K562 (cell line): ENCODE measurements around the gene POLR3H. TPM values are rescaled to one million over a fixed set of nuclear protein-coding genes. Genes with fewer than 3 reads are reported as not detected.

ENCODE experiments used
- DIDO1 ChIP-seq: fragments of 450-650 bp; IDR thresholded peaks from 2 replicates; pipeline ENCODE4 v1.6.1; 2016; ENCODE audit warnings: low read depth, missing biosample characterization, missing genetic modification characterization
- E2F4 ChIP-seq: sonication (generic); formaldehyde crosslinking; IDR thresholded peaks from 2 replicates; pipeline ENCODE4 v1.8.0; 2022; ENCODE audit warnings: mild to moderate bottlenecking, low read depth, missing genetic modification reagents
- ETS2 ChIP-seq: IDR thresholded peaks from 2 replicates; pipeline ENCODE4 v1.6.1; 2016; ENCODE audit warnings: borderline replicate concordance, missing genetic modification characterization, mild to moderate bottlenecking, moderate library complexity, missing compliant biosample characterization; ENCODE audit not compliant: poor library complexity, severe bottlenecking
- HMGN3 ChIP-seq: IDR thresholded peaks from 2 replicates; pipeline ENCODE4 v1.6.1; 2011; ENCODE audit warnings: borderline replicate concordance, low read depth, mild to moderate bottlenecking, mixed read lengths, low read length; ENCODE audit not compliant: insufficient read length; ENCODE audit errors: extremely low read depth
- KDM1A ChIP-seq, 2 experiments: fragments of 450-650 bp; IDR thresholded peaks; 2 replicates each; pipeline ENCODE4 v1.6.1; 2016; ENCODE audit warnings: mild to moderate bottlenecking in 2 of 2
- L3MBTL2 ChIP-seq: fragments of 450-650 bp; IDR thresholded peaks from 2 replicates; pipeline ENCODE4 v1.6.1; 2016; ENCODE audit warnings: mild to moderate bottlenecking, moderate library complexity
- MTA2 ChIP-seq: fragments of 450-650 bp; IDR thresholded peaks from 2 replicates; pipeline ENCODE4 v1.6.1; 2016; ENCODE audit warnings: low read depth
- NCOR1 ChIP-seq: fragments of 450-650 bp; IDR thresholded peaks from 2 replicates; pipeline ENCODE4 v1.6.1; 2016; ENCODE audit warnings: mild to moderate bottlenecking, moderate library complexity
- NFIC ChIP-seq: fragments of 450-650 bp; IDR thresholded peaks from 2 replicates; pipeline ENCODE4 v1.6.1; 2017; ENCODE audit warnings: mild to moderate bottlenecking, inconsistent platforms
- NONO ChIP-seq, 2 experiments: fragments of 200-400 bp in 1 of 2; fragments of 450-650 bp in 1 of 2; formaldehyde crosslinking in 1 of 2; IDR thresholded peaks; 2 replicates each; pipeline ENCODE4 v1.6.1; 2017; ENCODE audit warnings: low read depth in 2 of 2, mild to moderate bottlenecking in 2 of 2, moderate library complexity in 2 of 2, low read length in 1 of 2
- POLR2AphosphoS5 ChIP-seq: IDR thresholded peaks from 2 replicates; pipeline ENCODE4 v1.6.1; 2011; ENCODE audit warnings: mild to moderate bottlenecking, low read depth, low read length, moderate library complexity; ENCODE audit not compliant: control insufficient read depth, insufficient read depth
- POLR3G ChIP-seq: IDR thresholded peaks from 2 replicates; pipeline ENCODE4 v1.6.1; 2011; ENCODE audit not compliant: insufficient read length, insufficient replicate concordance; ENCODE audit errors: extremely low read depth
- PPARD ChIP-seq: fragments of 250-450 bp; sonication (Bioruptor Pico); IDR thresholded peaks from 2 replicates; pipeline ENCODE4 v1.8.0; 2022; ENCODE audit warnings: inconsistent platforms, mild to moderate bottlenecking, moderate library complexity
- PURB ChIP-seq: sonication (generic); formaldehyde crosslinking; IDR thresholded peaks from 2 replicates; pipeline ENCODE4 v1.9.0; 2021; ENCODE audit warnings: low read depth, mild to moderate bottlenecking, missing genetic modification reagents
- SNAPC5 ChIP-seq: fragments of 250-450 bp; sonication (Bioruptor Pico); IDR thresholded peaks from 2 replicates; pipeline ENCODE4 v1.8.0; 2021; ENCODE audit warnings: moderate library complexity, mild to moderate bottlenecking, inconsistent platforms
- SNIP1 ChIP-seq: fragments of 450-650 bp; IDR thresholded peaks from 2 replicates; pipeline ENCODE4 v1.7.1; 2017; ENCODE audit warnings: low read depth, mild to moderate bottlenecking
- TOE1 ChIP-seq, 2 experiments: fragments of 450-650 bp in 1 of 2; sonication (generic) in 1 of 2; formaldehyde crosslinking in 1 of 2; IDR thresholded peaks; 2 replicates each; pipeline versions ENCODE4 v1.7.1 to v1.8.0; 2016 to 2022; ENCODE audit warnings: borderline replicate concordance in 2 of 2, mild to moderate bottlenecking in 2 of 2, antibody characterized with exemption in 1 of 2, inconsistent platforms in 1 of 2, low read depth in 1 of 2, missing genetic modification reagents in 1 of 2, moderate library complexity in 1 of 2
- TRIM28 ChIP-seq: fragments of 450-650 bp; IDR thresholded peaks from 2 replicates; pipeline ENCODE4 v1.6.1; 2017
- TSC22D4 ChIP-seq: fragments of 450-650 bp; IDR thresholded peaks from 2 replicates; pipeline ENCODE4 v1.6.1; 2016; ENCODE audit warnings: missing genetic modification characterization, missing biosample characterization, control low read depth
- YBX1 ChIP-seq: fragments of 450-650 bp; IDR thresholded peaks from 2 replicates; pipeline ENCODE4 v1.7.1; 2016; ENCODE audit warnings: mild to moderate bottlenecking
- ZNF764 ChIP-seq: fragments of 250-450 bp; sonication (Bioruptor Pico); IDR thresholded peaks from 2 replicates; pipeline ENCODE4 v1.4.0; 2020; ENCODE audit warnings: low read depth, mild to moderate bottlenecking, moderate library complexity
- ZNF77 ChIP-seq: fragments of 250-450 bp; sonication (Bioruptor Pico); IDR thresholded peaks from 2 replicates; pipeline ENCODE4 v1.5.0; 2020
- polyA plus RNA-seq, 8 experiments: library from polyadenylated mRNA; depleted of rRNA in 4 of 8; stranded (reverse) in 5 of 8; unstranded in 3 of 8; fragments of >200 nt; fragmentation: Nextera tagmentation in 2 of 8; fragmentation: Illumina TruSeq in 1 of 8; extraction: Ambion mirVana in 2 of 8; extraction: Trizol in 1 of 8; gene quantifications; 2 replicates each; pipeline versions ENCODE4 v1.2.1 to v1.2.3, GENCODE V29; 2011 to 2014; ENCODE audit warnings: inconsistent platforms in 1 of 8, missing spikeins in 1 of 8
- total RNA-seq, 7 experiments: library from RNA; depleted of rRNA in 6 of 7; stranded (reverse); fragments of >200 nt in 6 of 7; fragmentation: Illumina TruSeq in 2 of 7; extraction: Trizol in 2 of 7; gene quantifications; 2 replicates each; pipeline versions ENCODE4 v1.2.1 to v1.2.3, GENCODE V29; 2011 to 2021; ENCODE audit warnings: low replicate concordance in 1 of 7
- TF ChIP-seq, protein P1 (sequence below): fragments of 450-650 bp; IDR thresholded peaks from 2 replicates; pipeline ENCODE4 v1.6.1; 2016
- TF ChIP-seq, protein P2 (sequence below): fragments of 200-400 bp; formaldehyde crosslinking; IDR thresholded peaks from 2 replicates; pipeline ENCODE4 v1.6.1; 2017; ENCODE audit warnings: mild to moderate bottlenecking, low read depth, low read length, moderate library complexity

Gene POLR3H
- total and polyA plus RNA-seq, 9 of the 15 experiments (the other 6 are each of a cell fraction or from before 2014, with no cell fraction given) = 5.3 to 48.4 (median 22.2) TPM

- TF ChIP-seq TRIM28 (no peak), PURB (CRISPR knock-in tag) (no peak), ETS2 (tag) (no peak), KDM1A (IDR thresholded peaks at IDR 0.05) (peak in 1 of 2 experiments; percentile 32; a peak in 1 of 4 replicates), POLR3G (no peak), POLR2AphosphoS5 (peak; percentile 70; the same call in 1 of the 2 replicates), DIDO1 (tag) (no peak), L3MBTL2 (peak; percentile 90), SNIP1 (no peak), ZNF764 (CRISPR knock-in tag) (no peak), NFIC (peak; percentile 44), E2F4 (CRISPR knock-in tag) (no peak), HMGN3 (peak; percentile 76), ZNF77 (CRISPR knock-in tag) (no peak), NCOR1 (peak; percentile 84), YBX1 (no peak), MTA2 (peak; percentile 81), PPARD (CRISPR knock-in tag) (no peak), TOE1 (IDR thresholded peaks at IDR 0.05; ENCODE audit: borderline replicate concordance) (no peak), TOE1 (CRISPR knock-in tag; IDR thresholded peaks at IDR 0.05; ENCODE audit: borderline replicate concordance, low read depth) (0 out of 2 replicates have a peak, but pooled peaks have one; percentile 31), NONO (IDR thresholded peaks at IDR 0.05; ENCODE audit: low read depth in 2 of 2, low read length in 1 of 2) (no peak), TSC22D4 (no peak), SNAPC5 (no peak)
- TF ChIP-seq, protein P1, sequence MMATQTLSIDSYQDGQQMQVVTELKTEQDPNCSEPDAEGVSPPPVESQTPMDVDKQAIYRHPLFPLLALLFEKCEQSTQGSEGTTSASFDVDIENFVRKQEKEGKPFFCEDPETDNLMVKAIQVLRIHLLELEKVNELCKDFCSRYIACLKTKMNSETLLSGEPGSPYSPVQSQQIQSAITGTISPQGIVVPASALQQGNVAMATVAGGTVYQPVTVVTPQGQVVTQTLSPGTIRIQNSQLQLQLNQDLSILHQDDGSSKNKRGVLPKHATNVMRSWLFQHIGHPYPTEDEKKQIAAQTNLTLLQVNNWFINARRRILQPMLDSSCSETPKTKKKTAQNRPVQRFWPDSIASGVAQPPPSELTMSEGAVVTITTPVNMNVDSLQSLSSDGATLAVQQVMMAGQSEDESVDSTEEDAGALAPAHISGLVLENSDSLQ = 0 out of 2 replicates have a peak, but pooled peaks have one; percentile 37
- TF ChIP-seq, protein P2, sequence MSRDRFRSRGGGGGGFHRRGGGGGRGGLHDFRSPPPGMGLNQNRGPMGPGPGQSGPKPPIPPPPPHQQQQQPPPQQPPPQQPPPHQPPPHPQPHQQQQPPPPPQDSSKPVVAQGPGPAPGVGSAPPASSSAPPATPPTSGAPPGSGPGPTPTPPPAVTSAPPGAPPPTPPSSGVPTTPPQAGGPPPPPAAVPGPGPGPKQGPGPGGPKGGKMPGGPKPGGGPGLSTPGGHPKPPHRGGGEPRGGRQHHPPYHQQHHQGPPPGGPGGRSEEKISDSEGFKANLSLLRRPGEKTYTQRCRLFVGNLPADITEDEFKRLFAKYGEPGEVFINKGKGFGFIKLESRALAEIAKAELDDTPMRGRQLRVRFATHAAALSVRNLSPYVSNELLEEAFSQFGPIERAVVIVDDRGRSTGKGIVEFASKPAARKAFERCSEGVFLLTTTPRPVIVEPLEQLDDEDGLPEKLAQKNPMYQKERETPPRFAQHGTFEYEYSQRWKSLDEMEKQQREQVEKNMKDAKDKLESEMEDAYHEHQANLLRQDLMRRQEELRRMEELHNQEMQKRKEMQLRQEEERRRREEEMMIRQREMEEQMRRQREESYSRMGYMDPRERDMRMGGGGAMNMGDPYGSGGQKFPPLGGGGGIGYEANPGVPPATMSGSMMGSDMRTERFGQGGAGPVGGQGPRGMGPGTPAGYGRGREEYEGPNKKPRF = no peak
Measured at GRCh38 chr22:41523464-41524221, 20.6 kb downstream of the POLR3H start (continued).
